Measurements from ENCODE around the gene SLAMF7.

- TF ChIP-seq POLR2A (IDR thresholded peaks at IDR 0.05) (no peak), CTCF (IDR thresholded peaks at IDR 0.05) (no peak)
These were observed 58.2 kb downstream of the SLAMF7 start for GRCh38 chr1:160797271-160797709.

Measured in breast epithelium (tissue), 3 donors.